Ascending aorta (tissue), 2 donors: ENCODE measurements around the gene HLA-DOA. TPM values are rescaled to one million over a fixed set of nuclear protein-coding genes. Genes with fewer than 3 reads are reported as not detected.

ENCODE experiments used
- DNase-seq, 2 donors: peaks; one replicate each; pipeline ENCODE4 v3.0.0-alpha.2; 2019; ENCODE audit warnings: low spot score in 2 of 2
- H3K27ac ChIP-seq, 2 donors: fragments of 200-600 bp; sonication (generic); one replicate each; pipeline ENCODE4 v1.5.1; 2016 to 2017; ENCODE audit warnings: mild to moderate bottlenecking in 1 of 2
- H3K27me3 ChIP-seq: fragments of 200-600 bp; sonication (generic); one replicate; pipeline ENCODE4 v1.5.1; 2017
- H3K36me3 ChIP-seq, 2 donors: fragments of 200-600 bp; sonication (generic); one replicate each; pipeline ENCODE4 v1.5.1; 2016
- H3K4me1 ChIP-seq, 2 donors: fragments of 200-600 bp; sonication (generic); one replicate each; pipeline ENCODE4 v1.5.1; 2016 to 2017; ENCODE audit warnings: mild to moderate bottlenecking in 1 of 2
- H3K4me3 ChIP-seq, 2 donors: fragments of 200-600 bp; sonication (generic); one replicate each; pipeline ENCODE4 v1.5.1; 2016 to 2017; ENCODE audit warnings: mild to moderate bottlenecking in 1 of 2
- H3K9me3 ChIP-seq, 2 donors: fragments of 200-600 bp; sonication (generic); one replicate each; pipeline ENCODE4 v1.5.1; 2016
- intact Hi-C: fragments of 100-400 bp; cut with DNase I; formaldehyde crosslinking; loops from one replicate; pipeline ENCODE4 v1.15.1; 2023
- total RNA-seq: library from RNA; depleted of rRNA; stranded (reverse); fragments of >200 nt; gene quantifications from one replicate; pipeline ENCODE4 v1.1.0, GENCODE V29; 2016
- TF ChIP-seq, protein P1 (sequence below), 3 experiments: fragments of 200-600 bp in 2 of 3; fragments of 450-650 bp in 1 of 3; sonication (generic) in 2 of 3; IDR thresholded peaks; one replicate each; pipeline ENCODE4 v1.5.1; 2016 to 2019; ENCODE audit warnings: antibody characterized with exemption in 3 of 3, mild to moderate bottlenecking in 1 of 3, moderate library complexity in 1 of 3

Gene HLA-DOA
- total RNA-seq, 1 donor from 2014 or later, result 358 TPM

DNA sequence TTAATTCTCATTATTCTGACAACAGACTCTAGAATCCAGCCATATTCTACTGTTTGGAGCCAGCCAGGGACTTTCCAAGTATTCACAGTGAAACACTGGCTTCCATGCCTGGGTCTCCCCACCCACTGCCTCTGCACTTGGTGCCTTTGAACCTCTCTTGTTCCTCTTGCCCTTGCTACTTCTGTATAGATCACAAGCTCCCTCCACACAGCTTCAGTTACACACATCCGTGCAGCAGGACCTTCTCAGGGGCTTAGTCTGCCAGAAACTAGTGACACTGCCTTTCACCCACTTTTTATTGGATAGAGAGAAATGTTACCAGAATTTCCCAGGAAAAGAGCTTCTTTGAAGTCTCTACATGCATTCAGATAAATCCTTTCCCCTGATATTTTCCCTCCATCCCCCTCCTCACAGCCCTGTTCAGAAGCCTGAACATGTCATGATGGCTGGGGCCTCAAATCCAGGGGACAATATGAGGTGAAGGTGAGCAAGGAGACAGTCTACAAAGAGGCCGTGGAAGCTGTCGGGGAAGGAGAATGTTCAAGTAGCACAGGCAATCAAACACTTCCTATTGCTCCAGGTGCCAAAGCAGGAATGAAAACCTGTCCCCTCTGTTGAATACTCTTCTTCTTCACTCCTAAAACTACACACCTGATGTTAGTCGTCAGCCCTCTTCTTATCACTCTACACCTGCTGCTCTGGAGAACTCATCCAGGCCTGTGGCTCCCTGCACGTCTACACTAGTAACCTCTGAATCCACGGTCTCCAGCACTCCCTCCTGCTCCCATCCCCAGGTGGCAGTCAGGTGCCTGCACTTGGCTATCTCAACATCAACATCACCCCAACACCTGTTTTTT, 20.2 kb upstream of the HLA-DOA start:
- no peak for DNase-seq
- peak overlapping the region; percentile 37 to 58 for H3K27ac ChIP-seq
- no peaks in the 10 kb centered on the region for H3K4me1 ChIP-seq
- H3K36me3 ChIP-seq, result no peaks in the 10 kb centered on the region
- no peaks in the 10 kb centered on the region for H3K9me3 ChIP-seq
- intact Hi-C loops, result no loop called here
- H3K27me3 ChIP-seq, result no peaks in the 10 kb centered on the region
- TF ChIP-seq, protein P1, sequence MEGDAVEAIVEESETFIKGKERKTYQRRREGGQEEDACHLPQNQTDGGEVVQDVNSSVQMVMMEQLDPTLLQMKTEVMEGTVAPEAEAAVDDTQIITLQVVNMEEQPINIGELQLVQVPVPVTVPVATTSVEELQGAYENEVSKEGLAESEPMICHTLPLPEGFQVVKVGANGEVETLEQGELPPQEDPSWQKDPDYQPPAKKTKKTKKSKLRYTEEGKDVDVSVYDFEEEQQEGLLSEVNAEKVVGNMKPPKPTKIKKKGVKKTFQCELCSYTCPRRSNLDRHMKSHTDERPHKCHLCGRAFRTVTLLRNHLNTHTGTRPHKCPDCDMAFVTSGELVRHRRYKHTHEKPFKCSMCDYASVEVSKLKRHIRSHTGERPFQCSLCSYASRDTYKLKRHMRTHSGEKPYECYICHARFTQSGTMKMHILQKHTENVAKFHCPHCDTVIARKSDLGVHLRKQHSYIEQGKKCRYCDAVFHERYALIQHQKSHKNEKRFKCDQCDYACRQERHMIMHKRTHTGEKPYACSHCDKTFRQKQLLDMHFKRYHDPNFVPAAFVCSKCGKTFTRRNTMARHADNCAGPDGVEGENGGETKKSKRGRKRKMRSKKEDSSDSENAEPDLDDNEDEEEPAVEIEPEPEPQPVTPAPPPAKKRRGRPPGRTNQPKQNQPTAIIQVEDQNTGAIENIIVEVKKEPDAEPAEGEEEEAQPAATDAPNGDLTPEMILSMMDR (IDR thresholded peaks at IDR 0.05), result no peak
- no peak overlapping the region for H3K4me3 ChIP-seq

DNA sequence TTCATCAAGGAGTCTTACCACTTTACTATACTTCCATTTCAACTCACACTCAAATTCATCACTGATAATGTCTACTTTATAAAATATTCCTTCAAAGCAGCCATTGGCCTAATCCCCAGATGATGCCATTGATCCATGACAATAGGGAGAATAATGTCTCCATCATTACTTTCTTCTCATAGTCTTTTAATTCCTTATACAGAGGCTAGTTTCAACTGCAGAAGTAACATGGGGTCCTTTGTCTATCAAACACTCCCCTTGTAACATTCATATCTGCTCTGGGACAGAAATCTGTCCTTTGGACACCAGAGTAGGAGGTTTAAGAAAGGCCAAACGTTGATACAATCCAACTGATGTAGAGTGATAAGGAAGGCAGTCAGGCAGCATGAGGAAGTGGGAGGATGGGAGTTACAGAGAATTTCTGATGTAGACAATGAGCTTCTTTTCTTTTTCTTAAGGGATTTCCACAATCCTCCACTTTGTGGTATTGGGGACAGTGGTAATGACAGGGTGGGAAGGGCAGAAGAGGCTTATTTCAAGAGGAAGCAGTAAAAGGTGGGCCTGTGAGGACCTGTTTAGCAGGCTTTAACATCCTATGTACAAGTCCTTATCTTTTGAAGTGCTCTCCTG, 18.9 kb upstream of the HLA-DOA start:
- H3K9me3 ChIP-seq, result no peaks in the 10 kb centered on the region
- H3K4me3 ChIP-seq, result no peak overlapping the region
- no peaks in the 10 kb centered on the region for H3K36me3 ChIP-seq
- DNase-seq, result no peak
- intact Hi-C loops, result no loop called here
- no peaks in the 10 kb centered on the region for H3K4me1 ChIP-seq
- H3K27me3 ChIP-seq, result no peaks in the 10 kb centered on the region
- peak overlapping the region in 1 of 2 donors; percentile 19 for H3K27ac ChIP-seq
- TF ChIP-seq, protein P1 (IDR thresholded peaks at IDR 0.05), result no peak

- Histone ChIP-seq H3K27me3 (no peaks in the 10 kb centered on the region), H3K4me3 (no peak overlapping the region), H3K27ac (no peak overlapping the region), H3K9me3 (no peaks in the 10 kb centered on the region), H3K36me3 (no peaks in the 10 kb centered on the region), H3K4me1 (peaks cover 0 to under 1% of the 10 kb centered on the region in 2 donors)
- TF ChIP-seq, protein P1 (IDR thresholded peaks at IDR 0.05), result no peak
- intact Hi-C loops, result no loop called here
- DNase-seq, result no peak
Observed at GRCh38 chr6:33024521-33024920, 15.1 kb upstream of the HLA-DOA start.

- Histone ChIP-seq H3K27me3 (no peaks in the 10 kb centered on the region), H3K4me3 (no peak overlapping the region), H3K27ac (no peak overlapping the region), H3K4me1 (peaks cover 4 to 5% of the 10 kb centered on the region in 2 donors), H3K36me3 (no peaks in the 10 kb centered on the region), H3K9me3 (no peaks in the 10 kb centered on the region)
- no peak for DNase-seq
- intact Hi-C loops, result no loop called here
- TF ChIP-seq, protein P1 (IDR thresholded peaks at IDR 0.05), result no peak
Observed at GRCh38 chr6:33023536-33023935, 14.1 kb upstream of the HLA-DOA start.

DNA sequence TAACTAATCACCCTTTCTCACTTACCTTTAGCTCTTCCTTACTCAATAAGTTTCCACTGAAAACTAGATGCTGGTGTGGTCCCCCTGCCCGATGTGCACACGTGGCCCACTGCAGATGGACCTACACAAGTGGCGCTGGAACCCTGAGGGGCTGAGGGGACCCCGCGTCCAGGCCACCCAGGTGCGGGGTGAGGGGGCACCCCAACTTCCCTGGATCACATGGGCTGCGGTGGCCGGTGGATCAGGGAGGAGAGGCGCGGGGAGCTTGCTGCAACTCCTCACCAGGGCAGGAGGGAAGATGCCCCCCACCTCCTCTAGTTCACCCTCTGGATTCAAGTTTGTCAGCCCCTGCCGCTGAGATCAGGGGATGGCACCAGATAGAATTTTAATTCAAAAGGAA, 12.5 kb upstream of the HLA-DOA start:
- TF ChIP-seq, protein P1 (IDR thresholded peaks at IDR 0.05), result no peak
- intact Hi-C loops, result no loop called here
- H3K4me1 ChIP-seq, result peaks cover 4 to 10% of the 10 kb centered on the region in 2 donors

More for the DNA sequence above, 12.5 kb upstream of the HLA-DOA start:
- no peaks in the 10 kb centered on the region for H3K9me3 ChIP-seq
- H3K27me3 ChIP-seq, result no peaks in the 10 kb centered on the region
- no peak for DNase-seq
- no peak overlapping the region for H3K27ac ChIP-seq
- no peak overlapping the region for H3K4me3 ChIP-seq
- H3K36me3 ChIP-seq, result no peaks in the 10 kb centered on the region
